Chondrocyte (in vitro differentiated cells): Measurements from ENCODE around the gene NRN1L. TPM values are rescaled to one million over a fixed set of nuclear protein-coding genes. Genes with fewer than 3 reads are reported as not detected.
"Not testable (repeated sequence)": the region's sequence is repeated elsewhere in the genome, so short reads cannot be mapped to it uniquely, and the experiment has no call there.

ENCODE experiments used
- DNase-seq: peaks from one replicate; pipeline ENCODE4 v3.0.0; 2021; ENCODE audit warnings: mixed read lengths, low spot score
- H3K27ac Mint-ChIP-seq: one replicate; pipeline ENCODE4 v1.8.0; 2021; ENCODE audit warnings: mild to moderate bottlenecking, moderate library complexity, mixed read lengths; ENCODE audit not compliant: unreplicated experiment
- H3K27me3 Mint-ChIP-seq: 2 replicates; pipeline ENCODE4 v1.8.0; 2021; ENCODE audit warnings: low read depth, mixed read lengths
- H3K36me3 Mint-ChIP-seq: 2 replicates; pipeline ENCODE4 v1.8.0; 2021; ENCODE audit warnings: low read depth, mixed read lengths
- H3K4me1 Mint-ChIP-seq: 2 replicates; pipeline ENCODE4 v1.8.0; 2021; ENCODE audit warnings: low read depth, mild to moderate bottlenecking, mixed read lengths
- H3K4me3 Mint-ChIP-seq: one replicate; pipeline ENCODE4 v1.8.0; 2021; ENCODE audit warnings: mild to moderate bottlenecking, moderate library complexity, mixed read lengths; ENCODE audit not compliant: unreplicated experiment
- H3K9me3 Mint-ChIP-seq: 2 replicates; pipeline ENCODE4 v1.8.0; 2021; ENCODE audit warnings: low read depth, mixed read lengths
- CTCF ChIP-seq: fragments of 200-600 bp; sonication (generic); IDR thresholded peaks from 2 replicates; pipeline ENCODE4 v1.5.0; 2021; ENCODE audit warnings: antibody characterized with exemption, mild to moderate bottlenecking, moderate library complexity
- total RNA-seq: library from RNA; stranded (reverse); gene quantifications from 3 replicates; pipeline ENCODE4 v1.2.1, GENCODE V29; 2021

NRN1L gene
- total RNA-seq, 1 donor from 2014 or later: 0.57 TPM

GRCh38 chr16:67862623-67863583, 21.8 kb upstream of the NRN1L start:
- no peak for TF ChIP-seq CTCF
- Mint-ChIP-seq H3K9me3 (no peaks in the 10 kb centered on the region), H3K4me1 (peaks cover 48% of the 10 kb centered on the region), H3K36me3 (peaks cover 8% of the 10 kb centered on the region), H3K27ac (peak overlapping the region; percentile 93), H3K27me3 (no peaks in the 10 kb centered on the region), H3K4me3 (peak overlapping the region; percentile 0)
- DNase-seq: no peak

- Mint-ChIP-seq H3K36me3 (peaks cover 10% of the 10 kb centered on the region), H3K4me1 (peaks cover 42% of the 10 kb centered on the region), H3K27ac (peak overlapping the region; percentile 93)
- H3K27me3 Mint-ChIP-seq, H3K9me3 Mint-ChIP-seq, DNase-seq, H3K4me3 Mint-ChIP-seq: not testable (repeated sequence)
Observed at GRCh38 chr16:67864044-67864443, 20.6 kb upstream of the NRN1L start.

GRCh38 chr16:67864594-67864993, 20.1 kb upstream of the NRN1L start:
- peak overlapping the region; percentile 53 for H3K27ac Mint-ChIP-seq
- peaks cover 42% of the 10 kb centered on the region for H3K4me1 Mint-ChIP-seq
- H3K27me3 Mint-ChIP-seq: no peaks in the 10 kb centered on the region
- peaks cover 10% of the 10 kb centered on the region for H3K36me3 Mint-ChIP-seq
- H3K4me3 Mint-ChIP-seq: no peak overlapping the region
- no peak for TF ChIP-seq CTCF
- DNase-seq: no peak
- H3K9me3 Mint-ChIP-seq: no peaks in the 10 kb centered on the region

GRCh38 chr16:67865318-67865717, 19.4 kb upstream of the NRN1L start:
- Mint-ChIP-seq H3K4me1 (peaks cover 42% of the 10 kb centered on the region), H3K27me3 (no peaks in the 10 kb centered on the region), H3K4me3 (no peak overlapping the region), H3K9me3 (no peaks in the 10 kb centered on the region), H3K36me3 (peaks cover 14% of the 10 kb centered on the region), H3K27ac (no peak overlapping the region)
- peak; percentile 61 for TF ChIP-seq CTCF
- no peak for DNase-seq

GRCh38 chr16:67868290-67868689, 16.4 kb upstream of the NRN1L start:
- H3K27me3 Mint-ChIP-seq: no peaks in the 10 kb centered on the region
- H3K4me3 Mint-ChIP-seq: no peak overlapping the region
- H3K27ac Mint-ChIP-seq: peak overlapping the region; percentile 41
- no peak for DNase-seq
- peaks cover 19% of the 10 kb centered on the region for H3K36me3 Mint-ChIP-seq
- H3K9me3 Mint-ChIP-seq: no peaks in the 10 kb centered on the region
- H3K4me1 Mint-ChIP-seq: peaks cover 18% of the 10 kb centered on the region
- TF ChIP-seq CTCF: no peak
